Ishikawa (cell line): ENCODE data around the gene ANO7.

Experiments
- CEBPB ChIP-seq: IDR thresholded peaks from 2 replicates; pipeline ENCODE4 v1.6.1; 2012
- CREB1 ChIP-seq: IDR thresholded peaks from 2 replicates; pipeline ENCODE4 v1.6.1; 2012; ENCODE audit warnings: low read depth
- EGR1 ChIP-seq: IDR thresholded peaks from 2 replicates; pipeline ENCODE4 v1.6.1; 2012
- EP300 ChIP-seq: IDR thresholded peaks from 2 replicates; pipeline ENCODE4 v1.6.1; 2012; ENCODE audit warnings: borderline replicate concordance
- FOXM1 ChIP-seq: IDR thresholded peaks from 2 replicates; pipeline ENCODE4 v1.6.1; 2012; ENCODE audit warnings: low read depth, borderline replicate concordance
- NFIC ChIP-seq: IDR thresholded peaks from 2 replicates; pipeline ENCODE4 v1.6.1; 2012
- RAD21 ChIP-seq: IDR thresholded peaks from 2 replicates; pipeline ENCODE4 v1.6.1; 2012; ENCODE audit warnings: low read depth
- TAF1 ChIP-seq: IDR thresholded peaks from 2 replicates; pipeline ENCODE4 v1.6.1; 2012; ENCODE audit warnings: low read depth, mild to moderate bottlenecking
- TCF12 ChIP-seq: IDR thresholded peaks from 2 replicates; pipeline ENCODE4 v1.6.1; 2012; ENCODE audit warnings: low read depth
- TEAD4 ChIP-seq: IDR thresholded peaks from 2 replicates; pipeline ENCODE4 v1.6.1; 2012
- YY1 ChIP-seq: IDR thresholded peaks from 2 replicates; pipeline ENCODE4 v1.6.1; 2012; ENCODE audit warnings: low read depth
- ZBTB7A ChIP-seq: IDR thresholded peaks from 2 replicates; pipeline ENCODE4 v1.6.1; 2012; ENCODE audit warnings: low read depth
- TF ChIP-seq, protein P1 (sequence below): IDR thresholded peaks from 2 replicates; pipeline ENCODE4 v1.6.1; 2012
- TF ChIP-seq, protein P2 (sequence below): IDR thresholded peaks from 2 replicates; pipeline ENCODE4 v1.6.1; 2012; ENCODE audit warnings: low read depth, mild to moderate bottlenecking
- TF ChIP-seq, protein P3 (sequence below): IDR thresholded peaks from 2 replicates; pipeline ENCODE4 v1.6.1; 2012

Gene ANO7

DNA sequence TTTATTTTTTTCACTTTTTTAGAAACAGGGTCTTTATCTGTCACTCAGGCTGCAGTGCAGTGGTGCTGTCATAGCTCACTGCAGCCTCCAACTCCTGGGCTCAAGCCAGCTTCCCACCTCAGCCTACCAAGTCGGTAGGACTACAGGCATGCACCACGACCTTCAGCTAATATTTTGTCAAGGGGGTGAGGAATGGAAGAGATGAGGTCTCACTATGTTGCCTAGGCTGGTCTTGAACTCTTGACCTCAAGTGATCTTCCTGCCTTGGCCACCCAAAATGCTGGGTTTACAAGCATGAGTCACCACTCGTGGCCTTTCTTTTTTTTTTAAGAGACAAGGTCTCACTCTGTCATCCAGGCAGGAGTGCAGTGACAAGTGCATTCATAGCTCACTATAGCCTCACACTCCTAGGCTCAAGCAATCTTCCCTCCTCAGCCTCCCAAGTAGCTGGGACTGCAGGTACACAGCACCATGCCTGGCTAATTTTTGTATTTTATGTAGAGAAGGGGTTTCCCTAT, 24.8 kb upstream of the ANO7 start:
- TF ChIP-seq, protein P1, sequence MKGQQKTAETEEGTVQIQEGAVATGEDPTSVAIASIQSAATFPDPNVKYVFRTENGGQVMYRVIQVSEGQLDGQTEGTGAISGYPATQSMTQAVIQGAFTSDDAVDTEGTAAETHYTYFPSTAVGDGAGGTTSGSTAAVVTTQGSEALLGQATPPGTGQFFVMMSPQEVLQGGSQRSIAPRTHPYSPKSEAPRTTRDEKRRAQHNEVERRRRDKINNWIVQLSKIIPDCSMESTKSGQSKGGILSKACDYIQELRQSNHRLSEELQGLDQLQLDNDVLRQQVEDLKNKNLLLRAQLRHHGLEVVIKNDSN, result no peak
- no peak for TF ChIP-seq CREB1
- TF ChIP-seq TAF1, result no peak
- TF ChIP-seq CEBPB, result no peak
- no peak for TF ChIP-seq RAD21
- TF ChIP-seq, protein P2, sequence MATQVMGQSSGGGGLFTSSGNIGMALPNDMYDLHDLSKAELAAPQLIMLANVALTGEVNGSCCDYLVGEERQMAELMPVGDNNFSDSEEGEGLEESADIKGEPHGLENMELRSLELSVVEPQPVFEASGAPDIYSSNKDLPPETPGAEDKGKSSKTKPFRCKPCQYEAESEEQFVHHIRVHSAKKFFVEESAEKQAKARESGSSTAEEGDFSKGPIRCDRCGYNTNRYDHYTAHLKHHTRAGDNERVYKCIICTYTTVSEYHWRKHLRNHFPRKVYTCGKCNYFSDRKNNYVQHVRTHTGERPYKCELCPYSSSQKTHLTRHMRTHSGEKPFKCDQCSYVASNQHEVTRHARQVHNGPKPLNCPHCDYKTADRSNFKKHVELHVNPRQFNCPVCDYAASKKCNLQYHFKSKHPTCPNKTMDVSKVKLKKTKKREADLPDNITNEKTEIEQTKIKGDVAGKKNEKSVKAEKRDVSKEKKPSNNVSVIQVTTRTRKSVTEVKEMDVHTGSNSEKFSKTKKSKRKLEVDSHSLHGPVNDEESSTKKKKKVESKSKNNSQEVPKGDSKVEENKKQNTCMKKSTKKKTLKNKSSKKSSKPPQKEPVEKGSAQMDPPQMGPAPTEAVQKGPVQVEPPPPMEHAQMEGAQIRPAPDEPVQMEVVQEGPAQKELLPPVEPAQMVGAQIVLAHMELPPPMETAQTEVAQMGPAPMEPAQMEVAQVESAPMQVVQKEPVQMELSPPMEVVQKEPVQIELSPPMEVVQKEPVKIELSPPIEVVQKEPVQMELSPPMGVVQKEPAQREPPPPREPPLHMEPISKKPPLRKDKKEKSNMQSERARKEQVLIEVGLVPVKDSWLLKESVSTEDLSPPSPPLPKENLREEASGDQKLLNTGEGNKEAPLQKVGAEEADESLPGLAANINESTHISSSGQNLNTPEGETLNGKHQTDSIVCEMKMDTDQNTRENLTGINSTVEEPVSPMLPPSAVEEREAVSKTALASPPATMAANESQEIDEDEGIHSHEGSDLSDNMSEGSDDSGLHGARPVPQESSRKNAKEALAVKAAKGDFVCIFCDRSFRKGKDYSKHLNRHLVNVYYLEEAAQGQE, result no peak
- TF ChIP-seq FOXM1, result no peak
- TF ChIP-seq TCF12, result no peak
- TF ChIP-seq TEAD4, result no peak
- TF ChIP-seq ZBTB7A, result no peak
- TF ChIP-seq EP300, result no peak
- no peak for TF ChIP-seq YY1
- TF ChIP-seq, protein P3, sequence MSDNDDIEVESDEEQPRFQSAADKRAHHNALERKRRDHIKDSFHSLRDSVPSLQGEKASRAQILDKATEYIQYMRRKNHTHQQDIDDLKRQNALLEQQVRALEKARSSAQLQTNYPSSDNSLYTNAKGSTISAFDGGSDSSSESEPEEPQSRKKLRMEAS, result no peak
- no peak for TF ChIP-seq NFIC
- no peak for TF ChIP-seq EGR1

DNA sequence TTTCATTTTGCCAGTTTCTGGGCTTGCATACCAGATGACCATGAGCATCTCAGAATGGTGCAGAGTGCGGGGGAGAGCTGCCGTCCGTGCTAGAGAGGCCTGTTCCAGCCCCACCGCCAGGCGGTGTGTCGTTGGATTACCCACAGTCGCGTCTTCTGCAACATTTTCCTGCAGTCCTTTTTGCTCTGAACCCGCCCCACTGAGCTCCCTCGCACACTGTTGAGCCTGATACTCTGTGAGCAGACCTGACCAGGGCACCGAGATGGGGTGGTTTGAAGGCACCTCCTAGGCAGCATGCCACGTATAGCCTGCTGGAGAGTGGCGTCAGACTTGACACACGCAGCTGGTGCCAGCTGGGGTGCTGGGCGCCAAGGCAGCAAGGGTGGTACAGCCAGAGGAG, 20.1 kb upstream of the ANO7 start:
- TF ChIP-seq EGR1 (no peak), TCF12 (no peak), TEAD4 (no peak)
- TF ChIP-seq, protein P2, result no peak

DNA sequence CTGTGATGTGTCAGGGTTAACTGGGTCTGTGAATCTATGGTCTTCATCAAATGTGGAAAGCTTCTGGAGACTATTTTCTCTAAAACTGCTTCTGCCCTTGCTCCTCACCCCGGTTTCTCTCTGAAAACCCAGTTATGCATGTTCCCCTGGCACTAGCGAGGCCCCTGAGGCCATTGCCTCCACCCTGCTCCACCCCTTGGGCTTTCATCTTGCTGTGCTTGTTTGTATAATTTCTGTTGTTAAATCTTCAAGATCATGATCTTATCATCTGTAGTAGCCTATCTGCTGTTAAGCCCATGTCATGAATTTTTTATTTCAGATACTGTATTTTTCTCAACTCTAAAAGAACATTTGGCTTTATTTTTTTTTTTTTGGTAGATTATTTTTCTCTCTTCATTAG, 14.9 kb upstream of the ANO7 start:
- TF ChIP-seq YY1 (no peak), FOXM1 (no peak), NFIC (no peak), CEBPB (no peak), EP300 (no peak), TCF12 (no peak), CREB1 (no peak), TAF1 (no peak), ZBTB7A (no peak), RAD21 (no peak)
- TF ChIP-seq, protein P3, result no peak
- TF ChIP-seq, protein P1, result no peak

DNA sequence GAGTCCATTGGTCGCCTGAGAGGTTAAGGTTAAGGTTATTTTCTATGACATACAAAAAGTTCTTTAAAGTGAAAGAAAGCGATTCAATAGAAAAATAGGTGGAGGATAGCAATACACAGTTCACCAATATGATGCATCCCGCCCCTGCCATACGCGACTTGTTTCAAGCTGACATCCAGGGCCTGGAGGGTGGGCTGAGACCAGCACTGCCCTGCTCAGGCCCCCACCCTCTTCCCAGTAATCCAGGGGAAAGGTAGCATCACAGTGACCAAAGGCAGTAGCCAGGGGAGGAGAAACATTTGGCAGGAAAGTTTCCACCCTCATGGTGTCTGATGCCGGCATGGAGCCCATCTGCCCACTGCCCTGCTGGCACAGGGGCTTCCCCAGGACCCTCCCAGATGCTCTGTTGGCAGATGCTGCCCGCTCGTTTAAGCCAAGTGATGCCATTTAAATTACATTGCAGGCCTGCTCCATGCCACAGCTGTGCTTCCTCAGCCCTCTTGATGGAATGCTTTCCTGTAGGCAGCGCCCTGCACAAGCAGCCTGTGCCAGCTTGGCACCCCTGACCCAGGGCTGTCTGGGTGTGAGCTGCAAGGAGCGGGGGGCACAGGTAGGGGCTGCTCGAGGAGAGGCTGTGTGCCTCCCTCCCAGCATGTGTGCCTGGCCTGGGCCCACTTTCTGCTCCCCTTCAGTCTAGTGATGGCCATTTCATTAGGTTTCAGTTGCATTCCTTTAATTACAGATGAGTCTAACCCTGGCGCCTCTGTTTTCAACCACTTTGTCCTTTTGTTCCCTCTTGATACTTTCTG, 10.7 kb upstream of the ANO7 start:
- TF ChIP-seq, protein P2, result no peak
- no peak for TF ChIP-seq EP300
- no peak for TF ChIP-seq NFIC
- no peak for TF ChIP-seq CREB1
- TF ChIP-seq EGR1, result no peak
- no peak for TF ChIP-seq TCF12
- no peak for TF ChIP-seq TAF1
- TF ChIP-seq CEBPB, result no peak
- TF ChIP-seq, protein P1, result no peak
